Central memory CD8-positive, alpha-beta T cell (primary cell): ENCODE results near the gene DDX24.
A peak's percentile ranks its signal among the peaks of the same experiment; 100 is the strongest.
"Not testable (repeated sequence)": the region's sequence is repeated elsewhere in the genome, so short reads cannot be mapped to it uniquely, and the experiment has no call there.

ENCODE experiments used
- ATAC-seq: fragments of 150-1000 bp; cut with Tn5 transposase; replicated peaks from 2 replicates; pipeline ENCODE4 v1.10.0; 2022; ENCODE audit warnings: mild to moderate bottlenecking, moderate FRiP score, moderate number of reproducible peaks; ENCODE audit not compliant: poor library complexity, severe bottlenecking; ENCODE audit errors: extremely low read depth
- DNase-seq, 2 donors: peaks; one replicate each; pipeline ENCODE4 v3.0.0; 2021; ENCODE audit warnings: low spot score in 2 of 2
- H3K27ac Mint-ChIP-seq: one replicate; pipeline ENCODE4 v1.8.0; 2022; ENCODE audit warnings: low read depth, mild to moderate bottlenecking, moderate library complexity, mixed read lengths
- H3K27me3 Mint-ChIP-seq: one replicate; pipeline ENCODE4 v1.8.0; 2022; ENCODE audit warnings: mixed read lengths
- H3K36me3 Mint-ChIP-seq: one replicate; pipeline ENCODE4 v1.8.0; 2022; ENCODE audit warnings: mild to moderate bottlenecking, moderate library complexity, mixed read lengths; ENCODE audit not compliant: insufficient read depth
- H3K4me1 Mint-ChIP-seq: one replicate; pipeline ENCODE4 v1.8.0; 2022; ENCODE audit warnings: mixed read lengths
- H3K4me3 Mint-ChIP-seq: one replicate; pipeline ENCODE4 v1.8.0; 2022; ENCODE audit warnings: mild to moderate bottlenecking, moderate library complexity, mixed read lengths
- H3K9me3 Mint-ChIP-seq: one replicate; pipeline ENCODE4 v1.8.0; 2022; ENCODE audit warnings: mixed read lengths

Gene DDX24

DNA sequence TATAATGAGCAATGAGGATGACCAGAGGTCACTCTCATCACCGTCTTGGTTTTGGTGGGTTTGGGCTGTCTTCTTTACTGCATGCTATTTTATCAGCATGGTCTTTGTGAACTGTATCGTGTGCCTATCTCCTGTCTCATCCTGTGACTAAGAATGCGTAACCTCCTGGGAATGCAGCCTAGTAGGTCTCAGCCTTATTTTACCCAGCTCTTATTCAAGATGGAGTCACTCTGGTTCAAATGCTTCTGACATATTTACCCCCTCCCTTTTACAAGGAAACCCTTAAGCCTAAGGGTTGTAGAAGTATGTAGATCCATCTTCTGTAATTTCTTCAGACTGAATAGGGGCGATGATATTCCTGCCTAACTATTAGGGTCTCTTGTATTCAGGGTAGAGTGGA, 8.5 kb upstream of the DDX24 start:
- no peak for ATAC-seq
- H3K4me3 Mint-ChIP-seq, result no peak overlapping the region
- no peaks in the 10 kb centered on the region for H3K36me3 Mint-ChIP-seq
- no peaks in the 10 kb centered on the region for H3K9me3 Mint-ChIP-seq
- no peaks in the 10 kb centered on the region for H3K4me1 Mint-ChIP-seq
- no peak for DNase-seq
- no peaks in the 10 kb centered on the region for H3K27me3 Mint-ChIP-seq
- H3K27ac Mint-ChIP-seq, result no peak overlapping the region

GRCh38 chr14:94088516-94088915, 7.5 kb upstream of the DDX24 start:
- no peaks in the 10 kb centered on the region for H3K4me1 Mint-ChIP-seq
- no peak overlapping the region for H3K4me3 Mint-ChIP-seq
- H3K9me3 Mint-ChIP-seq, result no peaks in the 10 kb centered on the region
- H3K36me3 Mint-ChIP-seq, result no peaks in the 10 kb centered on the region
- no peak overlapping the region for H3K27ac Mint-ChIP-seq
- DNase-seq (no peak), ATAC-seq (no peak)
- no peaks in the 10 kb centered on the region for H3K27me3 Mint-ChIP-seq

DNA sequence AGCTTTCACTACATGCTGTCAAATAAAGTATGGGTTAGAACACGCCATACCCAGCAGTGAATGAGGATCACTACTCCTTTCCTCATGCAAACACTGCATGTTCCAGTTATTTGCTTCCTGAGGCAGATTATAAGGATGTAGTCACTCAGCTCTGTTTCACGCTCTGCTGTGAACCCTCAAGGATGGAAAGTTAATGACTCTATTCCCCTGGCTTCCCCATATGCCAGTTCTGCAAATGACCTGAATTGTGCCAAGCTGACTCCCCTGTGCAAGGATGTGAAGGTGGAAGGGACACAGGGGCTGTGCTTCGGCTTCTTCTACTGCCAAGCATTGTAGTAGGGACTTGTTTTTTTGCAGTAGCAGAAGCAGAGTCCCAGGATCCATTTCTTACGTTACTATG, 6.9 kb upstream of the DDX24 start:
- Mint-ChIP-seq H3K9me3 (no peaks in the 10 kb centered on the region), H3K36me3 (no peaks in the 10 kb centered on the region), H3K27me3 (no peaks in the 10 kb centered on the region), H3K4me1 (no peaks in the 10 kb centered on the region), H3K4me3 (no peak overlapping the region), H3K27ac (no peak overlapping the region)
- ATAC-seq (no peak), DNase-seq (no peak)

- H3K4me1 Mint-ChIP-seq, result peaks cover 44% of the 10 kb centered on the region
- no peaks in the 10 kb centered on the region for H3K27me3 Mint-ChIP-seq
Measured at GRCh38 chr14:94081386-94081820, 401 bp upstream of the DDX24 start.

GRCh38 chr14:94079891-94080620, 946 bp downstream of the DDX24 start:
- Mint-ChIP-seq H3K27ac (peak overlapping the region; percentile 100), H3K4me1 (peaks cover 56% of the 10 kb centered on the region), H3K9me3 (no peaks in the 10 kb centered on the region), H3K4me3 (peak overlapping the region; percentile 99), H3K36me3 (peaks cover 36% of the 10 kb centered on the region), H3K27me3 (no peaks in the 10 kb centered on the region)
- ATAC-seq, result no peak
- no peak for DNase-seq

More at GRCh38 chr14:94081386-94081820, 401 bp upstream of the DDX24 start:
- H3K27ac Mint-ChIP-seq, result peak overlapping the region; percentile 100
- ATAC-seq (no peak), DNase-seq (no peak)
- H3K4me3 Mint-ChIP-seq, result peak overlapping the region; percentile 99
- no peaks in the 10 kb centered on the region for H3K9me3 Mint-ChIP-seq
- H3K36me3 Mint-ChIP-seq, result peaks cover 31% of the 10 kb centered on the region

DNA sequence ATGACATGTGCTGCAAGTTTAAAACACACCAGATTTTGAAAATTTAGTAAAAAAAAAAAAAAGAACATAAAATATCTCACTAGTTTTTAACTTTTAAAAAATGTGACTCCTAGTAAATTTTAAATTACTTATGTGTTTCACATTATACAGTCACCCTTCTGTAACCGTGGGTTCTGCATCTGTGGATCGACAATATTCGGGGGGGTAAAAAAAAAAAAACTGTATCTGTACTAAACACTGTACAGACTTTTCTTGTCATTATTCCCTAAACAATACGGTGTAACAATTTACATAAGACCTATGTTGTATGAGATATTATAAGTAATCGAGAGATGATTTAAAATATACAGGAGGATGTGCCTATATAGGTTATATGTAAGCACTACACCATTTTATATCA, 3.2 kb downstream of the DDX24 start:
- DNase-seq (no peak), ATAC-seq (no peak)
- no peaks in the 10 kb centered on the region for H3K27me3 Mint-ChIP-seq
- peaks cover 47% of the 10 kb centered on the region for H3K36me3 Mint-ChIP-seq
- H3K27ac Mint-ChIP-seq, result no peak overlapping the region
- peaks cover 6% of the 10 kb centered on the region for H3K9me3 Mint-ChIP-seq
- peaks cover 64% of the 10 kb centered on the region for H3K4me1 Mint-ChIP-seq
- peak overlapping the region; percentile 99 for H3K4me3 Mint-ChIP-seq

DNA sequence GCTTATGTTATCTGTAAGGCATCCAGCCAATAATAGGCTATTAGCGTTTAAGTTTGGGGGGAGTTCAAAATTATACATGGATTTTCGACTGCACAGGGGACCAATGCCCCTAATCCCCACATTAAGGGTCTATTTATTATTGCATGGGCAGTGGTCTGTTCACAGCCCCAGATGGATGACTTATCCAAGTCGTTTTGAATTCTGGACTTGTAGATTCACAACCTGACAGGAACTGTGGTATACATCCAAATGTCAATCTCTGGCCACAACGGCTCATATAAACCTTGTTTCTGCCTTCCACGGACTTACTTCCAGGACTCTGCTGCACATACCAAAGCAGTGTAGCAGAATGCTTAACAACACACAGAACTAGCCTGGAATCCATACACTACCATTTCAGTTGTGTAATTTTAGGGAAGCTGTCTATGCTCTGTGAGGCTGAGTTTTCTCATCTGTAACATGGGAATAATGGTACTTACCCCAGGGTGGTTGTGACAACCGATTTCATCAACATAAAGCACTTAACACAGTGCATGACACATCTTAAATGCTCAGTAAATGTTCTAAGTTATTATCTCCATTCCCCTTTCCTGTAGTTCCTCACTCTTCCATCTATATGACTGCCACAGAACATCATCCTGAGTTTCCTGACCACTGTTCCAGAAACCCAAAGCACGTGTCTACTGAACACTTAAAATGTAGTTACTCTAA, 3.7 kb downstream of the DDX24 start:
- Mint-ChIP-seq H3K36me3 (peaks cover 47% of the 10 kb centered on the region), H3K4me1 (peaks cover 66% of the 10 kb centered on the region), H3K27me3 (no peaks in the 10 kb centered on the region), H3K27ac (no peak overlapping the region), H3K4me3 (peak overlapping the region; percentile 99), H3K9me3 (peaks cover 8% of the 10 kb centered on the region)
- ATAC-seq (no peak), DNase-seq (no peak)

- no peak for DNase-seq
- H3K4me1 Mint-ChIP-seq, result peaks cover 74% of the 10 kb centered on the region
- H3K27me3 Mint-ChIP-seq, result no peaks in the 10 kb centered on the region
- H3K4me3 Mint-ChIP-seq, result peak overlapping the region; percentile 55
- ATAC-seq, result no peak
- peaks cover 11% of the 10 kb centered on the region for H3K9me3 Mint-ChIP-seq
- H3K27ac Mint-ChIP-seq, result no peak overlapping the region
- peaks cover 46% of the 10 kb centered on the region for H3K36me3 Mint-ChIP-seq
Measured at GRCh38 chr14:94075008-94075407, 6.0 kb downstream of the DDX24 start.

GRCh38 chr14:94074534-94074933, 6.5 kb downstream of the DDX24 start:
- no peaks in the 10 kb centered on the region for H3K27me3 Mint-ChIP-seq
- DNase-seq (no peak), ATAC-seq (no peak)
- peaks cover 11% of the 10 kb centered on the region for H3K9me3 Mint-ChIP-seq
- peak overlapping the region; percentile 47 for H3K4me3 Mint-ChIP-seq
- H3K27ac Mint-ChIP-seq, result no peak overlapping the region
- peaks cover 75% of the 10 kb centered on the region for H3K4me1 Mint-ChIP-seq
- peaks cover 46% of the 10 kb centered on the region for H3K36me3 Mint-ChIP-seq

DNA sequence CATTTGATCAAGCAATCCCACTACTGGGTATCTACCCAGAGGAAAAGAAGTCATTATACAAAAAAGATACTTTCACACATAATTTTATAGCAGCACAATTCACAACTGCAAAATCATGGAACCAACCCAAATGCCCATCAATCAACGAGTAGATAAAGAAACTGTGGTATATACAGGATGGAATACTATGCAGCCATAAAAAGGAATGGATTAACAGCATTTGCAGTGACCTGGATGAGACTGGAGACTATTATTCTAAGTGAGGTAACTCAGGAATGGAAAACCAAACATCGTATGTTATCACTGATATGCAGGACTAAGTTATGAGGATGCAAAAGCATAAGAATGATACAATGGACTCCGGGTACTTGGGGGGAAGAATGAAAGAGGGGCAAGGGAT, 8.9 kb downstream of the DDX24 start:
- peak overlapping the region; percentile 3 for H3K4me3 Mint-ChIP-seq
- H3K4me1 Mint-ChIP-seq, result peaks cover 76% of the 10 kb centered on the region

DNA sequence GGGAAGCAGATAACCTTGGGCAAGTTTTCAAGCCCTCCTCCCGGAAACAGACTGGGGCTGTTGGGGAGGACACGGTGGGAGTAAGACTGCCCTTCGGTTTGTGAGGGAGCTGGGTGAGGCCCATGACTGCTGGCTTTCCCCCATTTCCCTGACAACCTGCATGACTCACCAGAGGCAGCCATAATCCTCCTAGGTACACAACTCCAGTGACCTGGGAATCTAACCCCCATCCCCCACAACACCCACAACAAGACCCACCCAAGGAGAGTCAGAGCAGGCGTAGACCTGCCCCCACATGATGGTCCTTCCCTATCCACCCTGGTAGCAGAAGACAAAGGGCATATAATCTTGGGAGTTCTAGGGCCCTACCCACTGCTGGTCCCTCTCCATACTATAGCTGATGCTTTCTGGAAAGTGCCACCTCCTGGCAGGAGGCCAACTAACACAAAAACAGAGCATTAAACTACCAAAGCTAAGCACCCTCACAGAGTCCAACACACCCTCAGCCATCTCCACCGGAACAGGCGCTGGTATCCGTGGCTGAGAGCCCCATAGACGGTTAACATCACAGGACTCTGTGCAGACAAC, 14.8 kb downstream of the DDX24 start:
- peak overlapping the region; percentile 1 for H3K4me3 Mint-ChIP-seq
- DNase-seq, result no peak
- H3K27ac Mint-ChIP-seq, result peak overlapping the region; percentile 3
- no peaks in the 10 kb centered on the region for H3K27me3 Mint-ChIP-seq
- H3K9me3 Mint-ChIP-seq, result peaks cover 9% of the 10 kb centered on the region
- H3K4me1 Mint-ChIP-seq, result peaks cover 92% of the 10 kb centered on the region
- ATAC-seq, result no peak
- peaks cover 35% of the 10 kb centered on the region for H3K36me3 Mint-ChIP-seq

More for the DNA sequence above, 8.9 kb downstream of the DDX24 start:
- H3K27ac Mint-ChIP-seq, ATAC-seq, H3K27me3 Mint-ChIP-seq, DNase-seq: not testable (repeated sequence)
- Mint-ChIP-seq H3K9me3 (peaks cover 20% of the 10 kb centered on the region), H3K36me3 (peaks cover 30% of the 10 kb centered on the region)

- ATAC-seq, result no peak
- H3K27me3 Mint-ChIP-seq, result no peaks in the 10 kb centered on the region
Measured at GRCh38 chr14:94062344-94062940, 18.6 kb downstream of the DDX24 start.

More at GRCh38 chr14:94062344-94062940, 18.6 kb downstream of the DDX24 start:
- Mint-ChIP-seq H3K4me1 (peaks cover 74% of the 10 kb centered on the region), H3K27ac (no peak overlapping the region), H3K36me3 (peaks cover 62% of the 10 kb centered on the region), H3K4me3 (no peak overlapping the region), H3K9me3 (no peaks in the 10 kb centered on the region)
- no peak for DNase-seq
